Gastroesophageal sphincter (tissue), 3 donors: ENCODE data around the gene SDE2.

ENCODE experiments used
- POLR2A ChIP-seq, 2 donors: fragments of 450-650 bp; IDR thresholded peaks; one replicate each; pipeline ENCODE4 v1.6.1; 2017; ENCODE audit warnings: antibody characterized with exemption in 2 of 2, mild to moderate bottlenecking in 2 of 2, moderate library complexity in 1 of 2
- POLR2AphosphoS5 ChIP-seq: sonication (generic); formaldehyde crosslinking; IDR thresholded peaks from one replicate; pipeline ENCODE4 v1.6.1; 2017; ENCODE audit warnings: antibody characterized with exemption
- TF ChIP-seq, protein P1 (sequence below), 4 experiments: fragments of 200-600 bp in 2 of 4; fragments of 450-650 bp in 2 of 4; sonication (generic) in 1 of 4; IDR thresholded peaks; one replicate each; pipeline ENCODE4 v1.5.1; 2017 to 2019; ENCODE audit warnings: antibody characterized with exemption in 4 of 4, mild to moderate bottlenecking in 2 of 4, moderate library complexity in 2 of 4

DNA sequence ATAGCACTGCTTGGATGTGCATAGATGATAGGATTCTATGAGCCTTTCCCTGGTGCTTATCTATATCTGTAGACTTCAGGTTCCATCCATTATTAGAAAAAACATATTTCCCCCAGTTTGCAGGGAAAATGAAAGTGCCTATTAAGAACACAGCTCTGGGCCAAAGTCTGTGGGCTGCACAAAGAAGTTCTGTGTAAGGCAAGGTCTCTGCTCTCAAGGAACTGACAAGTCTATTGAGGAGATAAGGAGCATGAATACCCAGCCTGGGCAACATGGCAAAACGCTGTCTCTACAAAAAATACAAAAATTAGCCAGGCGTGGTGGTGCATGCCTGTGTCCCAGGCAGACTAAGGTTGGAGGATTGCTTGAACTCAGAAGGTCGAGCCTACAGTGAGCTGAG, 22.3 kb upstream of the SDE2 start:
- TF ChIP-seq, protein P1, sequence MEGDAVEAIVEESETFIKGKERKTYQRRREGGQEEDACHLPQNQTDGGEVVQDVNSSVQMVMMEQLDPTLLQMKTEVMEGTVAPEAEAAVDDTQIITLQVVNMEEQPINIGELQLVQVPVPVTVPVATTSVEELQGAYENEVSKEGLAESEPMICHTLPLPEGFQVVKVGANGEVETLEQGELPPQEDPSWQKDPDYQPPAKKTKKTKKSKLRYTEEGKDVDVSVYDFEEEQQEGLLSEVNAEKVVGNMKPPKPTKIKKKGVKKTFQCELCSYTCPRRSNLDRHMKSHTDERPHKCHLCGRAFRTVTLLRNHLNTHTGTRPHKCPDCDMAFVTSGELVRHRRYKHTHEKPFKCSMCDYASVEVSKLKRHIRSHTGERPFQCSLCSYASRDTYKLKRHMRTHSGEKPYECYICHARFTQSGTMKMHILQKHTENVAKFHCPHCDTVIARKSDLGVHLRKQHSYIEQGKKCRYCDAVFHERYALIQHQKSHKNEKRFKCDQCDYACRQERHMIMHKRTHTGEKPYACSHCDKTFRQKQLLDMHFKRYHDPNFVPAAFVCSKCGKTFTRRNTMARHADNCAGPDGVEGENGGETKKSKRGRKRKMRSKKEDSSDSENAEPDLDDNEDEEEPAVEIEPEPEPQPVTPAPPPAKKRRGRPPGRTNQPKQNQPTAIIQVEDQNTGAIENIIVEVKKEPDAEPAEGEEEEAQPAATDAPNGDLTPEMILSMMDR (IDR thresholded peaks at IDR 0.05): no peak
- no peak for TF ChIP-seq POLR2AphosphoS5
- no peak for TF ChIP-seq POLR2A (IDR thresholded peaks at IDR 0.05)
